ENCODE results near the gene PRKCE.

The PRKCE gene

GRCh38 chr2:45937990-45938389 lies 286.5 kb downstream of the PRKCE start:
- no peak for DNase-seq (ENCODE audit: low read depth)

GRCh38 chr2:45938649-45939511 lies 287.4 kb downstream of the PRKCE start:
- DNase-seq (ENCODE audit: low read depth), result no peak

GRCh38 chr2:45941531-45942236 lies 290.2 kb downstream of the PRKCE start:
- DNase-seq (ENCODE audit: low read depth), result no peak

GRCh38 chr2:45942237-45942738 lies 290.8 kb downstream of the PRKCE start:
- DNase-seq (ENCODE audit: low read depth), result no peak

GRCh38 chr2:45943219-45944044 lies 292.0 kb downstream of the PRKCE start:
- DNase-seq (ENCODE audit: low read depth), result no peak

GRCh38 chr2:45944074-45944473 lies 292.6 kb downstream of the PRKCE start:
- DNase-seq (ENCODE audit: low read depth), result no peak

GRCh38 chr2:45945302-45945717 lies 293.8 kb downstream of the PRKCE start:
- DNase-seq (ENCODE audit: low read depth), result no peak

GRCh38 chr2:45946023-45946422 lies 294.5 kb downstream of the PRKCE start:
- DNase-seq (ENCODE audit: low read depth), result no peak

- DNase-seq (ENCODE audit: low read depth), result no peak
Observed at GRCh38 chr2:45950606-45951005, 299.1 kb downstream of the PRKCE start.

GRCh38 chr2:45951025-45951727 lies 299.7 kb downstream of the PRKCE start:
- no peak for DNase-seq (ENCODE audit: low read depth)

- no peak for DNase-seq (ENCODE audit: low read depth)
Observed at GRCh38 chr2:45952591-45952990, 301.1 kb downstream of the PRKCE start.

- DNase-seq (ENCODE audit: low read depth), result no peak
Observed at GRCh38 chr2:45953376-45954027, 302.0 kb downstream of the PRKCE start.

GRCh38 chr2:45954233-45954850 lies 302.9 kb downstream of the PRKCE start:
- no peak for DNase-seq (ENCODE audit: low read depth)

GRCh38 chr2:45957533-45958227 lies 306.2 kb downstream of the PRKCE start:
- DNase-seq (ENCODE audit: low read depth), result no peak

GRCh38 chr2:45960057-45960863 lies 308.8 kb downstream of the PRKCE start:
- DNase-seq (ENCODE audit: low read depth), result no peak

- DNase-seq (ENCODE audit: low read depth), result no peak
Observed at GRCh38 chr2:45962177-45962921, 310.9 kb downstream of the PRKCE start.

- no peak for DNase-seq (ENCODE audit: low read depth)
Observed at GRCh38 chr2:45963816-45964215, 312.3 kb downstream of the PRKCE start.

GRCh38 chr2:45964223-45964841 lies 312.9 kb downstream of the PRKCE start:
- DNase-seq (ENCODE audit: low read depth), result no peak

All from stimulated activated CD8-positive, alpha-beta memory T cell treated with anti-CD3 and anti-CD28 coated beads, Interleukin-15, amount 100 ng/mL, for 24 hours (primary cell).